Activated CD4-positive, alpha-beta T cell treated with anti-CD3 and anti-CD28 coated beads, Interleukin-2, amount 50 U/mL, for 1 hour (primary cell): Measurements from ENCODE around the gene ZEB1.
"Not testable (repeated sequence)": the region's sequence is repeated elsewhere in the genome, so short reads cannot be mapped to it uniquely, and the experiment has no call there.

ENCODE experiments used
- DNase-seq: peaks from one replicate; pipeline ENCODE4 v3.0.0-alpha.2; 2020

Gene ZEB1

DNA sequence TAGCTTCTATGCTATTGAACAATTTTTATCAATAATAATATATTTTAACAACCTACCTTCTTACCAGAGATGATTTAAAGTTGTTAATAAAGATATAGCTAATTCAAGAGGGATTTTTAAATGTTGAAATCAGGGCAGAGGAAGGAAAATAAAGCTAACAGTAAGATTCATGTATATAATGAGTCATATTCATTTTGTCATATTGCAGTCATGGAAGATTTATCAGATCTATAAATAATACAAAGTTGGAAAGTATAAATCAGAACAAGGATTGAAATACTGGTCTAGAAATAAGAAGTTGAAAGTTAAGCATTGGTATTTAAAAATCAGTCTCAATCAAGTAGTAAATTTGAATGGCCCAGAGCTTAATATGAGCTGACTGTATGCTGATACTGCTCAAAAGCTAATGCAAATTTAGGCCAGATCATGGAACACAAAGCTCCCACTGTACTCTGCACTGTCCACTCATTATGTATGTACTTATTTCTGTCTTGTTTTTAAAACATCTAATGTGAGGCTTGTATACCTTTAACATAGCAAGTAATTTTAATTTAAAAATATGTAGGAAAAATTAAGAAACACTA is 196.9 kb downstream of the ZEB1 start:
- DNase-seq = no peak

DNA sequence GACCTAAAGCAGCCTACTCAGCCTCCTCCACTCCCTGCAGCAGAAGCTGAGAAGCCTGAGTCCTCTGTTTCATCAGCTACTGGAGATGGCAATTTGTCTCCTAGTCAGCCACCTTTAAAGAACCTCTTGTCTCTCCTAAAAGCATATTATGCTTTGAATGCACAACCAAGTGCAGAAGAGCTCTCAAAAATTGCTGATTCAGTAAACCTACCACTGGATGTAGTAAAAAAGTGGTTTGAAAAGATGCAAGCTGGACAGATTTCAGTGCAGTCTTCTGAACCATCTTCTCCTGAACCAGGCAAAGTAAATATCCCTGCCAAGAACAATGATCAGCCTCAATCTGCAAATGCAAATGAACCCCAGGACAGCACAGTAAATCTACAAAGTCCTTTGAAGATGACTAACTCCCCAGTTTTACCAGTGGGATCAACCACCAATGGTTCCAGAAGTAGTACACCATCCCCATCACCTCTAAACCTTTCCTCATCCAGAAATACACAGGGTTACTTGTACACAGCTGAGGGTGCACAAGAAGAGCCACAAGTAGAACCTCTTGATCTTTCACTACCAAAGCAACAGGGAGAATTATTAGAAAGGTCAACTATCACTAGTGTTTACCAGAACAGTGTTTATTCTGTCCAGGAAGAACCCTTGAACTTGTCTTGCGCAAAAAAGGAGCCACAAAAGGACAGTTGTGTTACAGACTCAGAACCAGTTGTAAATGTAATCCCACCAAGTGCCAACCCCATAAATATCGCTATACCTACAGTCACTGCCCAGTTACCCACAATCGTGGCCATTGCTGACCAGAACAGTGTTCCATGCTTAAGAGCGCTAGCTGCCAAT is 202.2 kb downstream of the ZEB1 start:
- no peak for DNase-seq

DNA sequence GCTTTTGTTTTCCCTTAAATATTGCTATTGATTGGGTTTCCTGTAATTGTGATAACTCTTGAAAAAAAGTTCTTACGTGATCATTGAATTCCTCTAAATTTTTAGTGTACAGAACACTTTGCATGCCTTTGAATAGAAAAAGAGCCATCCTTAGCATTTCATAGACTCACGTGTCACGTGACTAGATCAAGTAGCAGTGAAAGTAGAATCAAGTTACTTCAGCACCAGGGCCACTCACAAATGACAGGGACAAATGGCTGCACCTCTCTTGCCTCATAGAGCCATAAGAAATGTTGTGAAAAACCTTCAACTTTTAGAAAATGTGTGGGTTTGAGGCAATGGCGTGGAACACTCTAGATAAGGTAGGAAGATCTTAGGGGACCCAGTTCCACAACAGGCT is 203.8 kb downstream of the ZEB1 start:
- no peak for DNase-seq

DNA sequence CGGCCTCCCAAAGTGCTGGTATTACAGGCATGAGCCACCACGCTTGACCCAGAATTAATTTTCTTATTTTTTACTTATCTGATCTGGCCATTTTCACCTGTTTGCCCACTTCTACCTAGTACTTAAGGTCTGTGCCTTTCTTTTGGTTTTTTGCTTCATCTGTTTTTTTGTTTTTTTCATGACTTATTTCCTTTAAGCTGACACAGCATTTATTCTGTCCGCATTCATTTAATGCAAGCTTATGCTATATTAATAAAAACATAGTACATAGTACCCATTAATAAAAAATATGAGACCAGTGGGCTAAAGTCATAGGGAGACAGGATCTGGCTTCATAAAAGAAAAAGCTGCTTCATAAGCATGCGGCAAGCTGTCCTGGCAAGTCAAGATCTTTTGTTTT is 205.4 kb downstream of the ZEB1 start:
- DNase-seq = no peak

DNA sequence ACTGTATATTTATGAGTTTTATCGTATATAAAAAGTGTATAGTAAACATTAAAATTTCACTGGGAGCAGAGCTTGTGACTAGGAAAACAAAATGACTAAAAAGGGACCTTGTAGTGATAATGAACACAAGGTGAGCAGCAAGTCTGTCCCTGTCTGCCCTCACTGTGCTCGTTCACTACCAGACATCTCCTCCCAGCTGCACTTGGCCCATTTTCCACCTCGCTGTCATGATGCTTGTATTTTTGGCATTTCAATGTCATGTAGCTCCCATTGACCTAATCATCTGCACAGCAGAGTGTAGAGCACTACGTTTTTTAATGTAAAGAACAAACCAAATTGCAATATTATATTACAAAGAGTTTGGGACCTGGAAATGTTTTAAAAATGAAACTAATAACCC is 207.2 kb downstream of the ZEB1 start:
- DNase-seq = no peak

DNA sequence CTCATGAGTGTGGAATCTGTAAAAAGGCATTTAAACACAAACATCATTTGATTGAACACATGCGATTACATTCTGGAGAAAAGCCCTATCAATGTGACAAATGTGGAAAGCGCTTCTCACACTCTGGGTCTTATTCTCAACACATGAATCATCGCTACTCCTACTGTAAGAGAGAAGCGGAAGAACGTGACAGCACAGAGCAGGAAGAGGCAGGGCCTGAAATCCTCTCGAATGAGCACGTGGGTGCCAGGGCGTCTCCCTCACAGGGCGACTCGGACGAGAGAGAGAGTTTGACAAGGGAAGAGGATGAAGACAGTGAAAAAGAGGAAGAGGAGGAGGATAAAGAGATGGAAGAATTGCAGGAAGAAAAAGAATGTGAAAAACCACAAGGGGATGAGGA is 207.7 kb downstream of the ZEB1 start:
- DNase-seq = no peak

DNA sequence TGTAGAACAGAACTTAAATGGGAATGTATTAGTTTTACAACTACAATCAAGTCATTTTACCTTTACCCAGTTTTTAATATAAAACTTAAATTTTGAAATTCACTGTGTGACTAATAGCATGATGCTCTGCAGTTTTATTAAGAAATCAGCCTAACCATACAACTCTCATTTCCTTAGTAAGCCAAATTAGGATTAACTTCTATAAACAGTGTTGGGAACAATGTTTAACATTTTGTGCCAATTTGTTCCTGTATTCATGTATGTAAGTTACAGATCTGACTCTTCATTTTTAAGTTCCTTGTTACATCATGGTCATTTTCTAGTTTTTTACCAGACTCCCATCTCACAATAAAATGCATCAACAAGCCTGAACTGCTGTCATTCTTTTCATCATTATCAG is 209.8 kb downstream of the ZEB1 start:
- DNase-seq = no peak

DNA sequence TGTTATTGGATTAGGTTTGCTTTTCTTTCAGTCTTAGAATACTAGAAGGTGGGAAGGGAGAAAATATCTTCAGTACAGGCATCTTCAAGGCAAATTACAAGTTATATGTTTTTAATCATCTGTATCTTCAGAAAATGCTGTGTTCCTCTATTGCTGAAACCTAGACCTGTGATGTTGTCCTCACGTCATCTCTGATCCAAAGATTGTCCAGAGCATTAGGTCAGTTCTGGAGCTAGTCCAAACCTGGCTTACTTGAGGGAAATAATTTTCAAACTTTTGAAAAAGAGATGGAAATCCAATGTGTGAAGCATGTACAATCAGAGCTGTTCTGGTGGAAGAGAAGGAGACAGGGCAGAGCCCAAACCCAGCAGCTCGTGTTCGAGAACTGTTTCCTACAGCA is 217.3 kb downstream of the ZEB1 start:
- no peak for DNase-seq

DNA sequence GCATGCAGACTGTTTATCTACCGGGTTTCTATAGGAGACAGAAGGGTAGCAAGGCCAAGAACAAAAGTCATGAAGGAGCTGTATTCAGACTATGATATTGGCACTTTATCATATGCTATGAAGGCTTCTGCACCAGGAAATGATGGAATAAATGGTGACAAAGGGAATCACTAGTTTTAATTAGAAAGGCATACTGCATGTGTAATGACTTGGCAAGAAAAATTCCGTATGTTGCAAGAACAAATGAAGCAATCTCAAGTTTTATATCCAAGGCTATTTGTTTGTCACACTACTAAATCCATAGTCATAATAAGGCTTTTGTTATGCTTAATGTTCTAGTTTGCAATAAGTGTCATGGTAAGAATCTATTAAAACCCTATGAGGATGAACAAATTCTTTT is 230.9 kb downstream of the ZEB1 start:
- DNase-seq = no peak

DNA sequence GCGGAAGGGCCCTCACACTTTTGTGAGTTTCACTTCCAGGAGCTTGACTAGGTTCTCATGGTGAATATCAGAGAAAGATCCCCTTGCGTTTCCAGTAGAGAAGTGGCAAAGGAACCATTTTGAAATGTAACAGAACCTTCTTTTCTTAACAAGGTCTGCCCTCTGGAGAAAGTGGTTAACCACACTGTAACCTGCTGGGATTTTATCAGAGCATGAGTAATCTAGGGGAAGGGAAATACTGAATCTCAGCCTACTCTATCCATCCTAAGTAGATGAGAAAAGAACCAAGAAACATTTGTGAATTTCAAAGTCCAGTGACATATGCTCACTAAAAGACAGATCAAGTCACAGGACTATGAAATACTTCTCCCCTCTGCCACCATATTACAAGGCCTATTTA is 235.5 kb downstream of the ZEB1 start:
- no peak for DNase-seq

DNA sequence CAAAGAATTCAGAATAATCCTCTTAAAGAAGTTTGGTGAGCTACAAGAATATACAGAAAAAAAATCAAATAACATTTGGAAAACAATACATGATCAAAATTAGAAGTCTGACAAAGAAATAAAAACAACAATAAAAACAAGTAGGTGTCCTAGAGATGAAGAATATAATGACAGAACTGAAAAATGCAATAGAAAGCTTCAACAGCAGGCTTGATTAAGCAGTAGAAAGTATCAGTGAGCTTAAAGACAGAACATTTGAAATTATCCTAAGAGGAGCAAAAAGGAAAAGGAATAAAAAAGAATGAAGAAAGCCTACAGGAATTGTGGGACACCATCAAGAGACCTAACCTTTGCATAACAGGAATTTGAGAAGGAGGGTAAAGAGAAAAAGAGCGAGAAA is 238.8 kb downstream of the ZEB1 start:
- DNase-seq = no peak

DNA sequence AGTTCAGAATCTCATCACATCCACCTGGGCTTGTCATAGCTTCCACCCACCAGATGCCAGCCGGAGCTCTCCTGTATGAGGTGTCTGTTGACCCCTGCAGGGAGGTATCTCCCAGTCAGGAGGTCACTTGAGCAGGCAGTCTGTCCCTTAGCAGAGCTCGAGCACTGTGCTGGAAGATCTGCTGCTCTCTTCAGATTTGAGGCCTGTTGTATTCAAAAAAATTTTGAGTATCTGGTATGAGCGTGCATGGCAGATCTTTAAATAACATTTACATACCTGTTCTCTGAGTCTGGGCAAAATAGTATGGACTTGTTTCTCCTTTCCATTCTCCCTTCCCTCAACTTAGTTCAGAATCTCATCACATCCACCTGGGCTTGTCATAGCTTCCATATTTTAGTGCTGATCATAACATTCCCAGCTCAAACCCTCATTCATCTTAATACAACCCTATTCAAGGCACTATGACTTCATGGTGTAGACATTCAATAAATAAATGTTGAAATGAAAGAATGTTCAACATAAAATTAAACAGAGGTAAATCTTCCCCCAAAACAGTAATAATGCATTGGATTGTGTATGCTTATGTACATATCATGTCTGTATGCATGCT is 249.3 kb downstream of the ZEB1 start:
- DNase-seq = not testable (repeated sequence)

DNA sequence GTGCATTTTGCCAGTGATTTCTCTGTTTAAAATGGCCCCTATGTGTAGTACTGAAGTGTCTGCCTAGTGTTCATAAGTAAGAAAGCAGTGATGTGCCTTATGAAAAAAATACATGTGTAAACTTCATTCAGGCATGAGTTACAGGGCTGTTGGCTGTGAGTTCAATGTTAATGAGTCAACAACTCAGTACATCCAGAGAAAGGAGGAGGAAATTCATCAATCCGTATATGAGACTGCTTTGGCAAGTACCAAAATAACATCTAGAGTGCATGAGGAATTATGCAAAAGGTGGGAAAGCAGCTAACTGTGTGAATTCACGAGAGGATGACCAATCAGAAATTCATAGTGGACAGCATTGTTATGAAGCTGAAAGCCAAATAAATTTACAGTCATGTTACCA is 255.6 kb downstream of the ZEB1 start:
- DNase-seq = no peak

DNA sequence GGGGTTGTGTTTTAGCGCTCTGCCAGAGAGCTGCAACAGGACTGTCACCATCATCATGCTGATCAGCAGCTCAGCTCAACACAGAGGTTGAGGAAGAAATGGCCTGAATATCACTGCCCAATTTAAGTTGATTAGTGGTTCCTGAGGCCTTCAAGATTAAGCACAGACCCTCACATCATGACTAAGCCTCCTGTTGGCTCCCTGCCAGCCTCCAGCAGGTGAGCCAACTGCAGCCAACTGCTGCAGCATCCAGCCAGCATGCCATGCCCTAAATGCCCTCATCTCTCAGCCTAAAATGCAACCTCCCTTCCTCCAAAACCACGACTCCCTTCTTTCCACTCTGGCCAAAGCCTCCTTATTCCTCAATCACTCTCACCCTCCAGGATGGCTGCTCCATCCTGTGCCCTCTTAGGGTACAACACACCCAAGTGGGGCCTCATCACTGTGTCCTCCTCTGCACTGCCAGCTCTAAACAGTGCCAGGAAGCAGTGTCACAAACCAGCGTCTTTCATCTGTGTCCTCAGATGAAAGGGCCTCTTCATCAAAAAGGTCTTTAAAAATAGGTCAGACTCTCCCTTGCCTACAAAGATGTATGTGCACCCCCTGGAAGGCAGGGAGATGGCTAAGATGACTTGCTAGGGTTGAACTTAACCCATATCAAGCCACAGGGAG is 259.3 kb downstream of the ZEB1 start:
- no peak for DNase-seq

DNA sequence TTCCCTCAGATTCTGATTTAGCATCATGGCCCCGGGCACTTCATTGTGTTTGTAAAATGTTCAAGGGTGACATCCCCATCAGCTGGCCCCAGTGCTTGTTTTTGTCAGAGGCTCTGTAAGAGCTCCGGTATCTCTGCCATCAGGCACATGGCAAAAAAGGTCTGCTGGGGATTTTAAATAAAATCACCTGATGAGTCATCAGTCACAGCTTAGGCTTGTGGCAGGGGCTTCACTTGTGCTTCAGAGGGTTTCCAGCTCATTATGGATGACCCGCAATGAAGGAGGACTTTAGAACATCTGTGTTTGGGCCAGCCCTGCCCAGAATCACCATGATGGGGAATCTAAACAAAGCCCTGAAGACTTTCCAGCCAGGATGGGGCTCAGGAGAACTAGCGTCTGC is 259.9 kb downstream of the ZEB1 start:
- DNase-seq = no peak
